ENCODE results near the gene NHLRC1. TPM values are rescaled to one million over a fixed set of nuclear protein-coding genes. Genes with fewer than 3 reads are reported as not detected.

The NHLRC1 gene
- total and polyA plus RNA-seq, 9 of the 15 experiments (the other 6 are each of a cell fraction or from before 2014, with no cell fraction given) = not detected

DNA sequence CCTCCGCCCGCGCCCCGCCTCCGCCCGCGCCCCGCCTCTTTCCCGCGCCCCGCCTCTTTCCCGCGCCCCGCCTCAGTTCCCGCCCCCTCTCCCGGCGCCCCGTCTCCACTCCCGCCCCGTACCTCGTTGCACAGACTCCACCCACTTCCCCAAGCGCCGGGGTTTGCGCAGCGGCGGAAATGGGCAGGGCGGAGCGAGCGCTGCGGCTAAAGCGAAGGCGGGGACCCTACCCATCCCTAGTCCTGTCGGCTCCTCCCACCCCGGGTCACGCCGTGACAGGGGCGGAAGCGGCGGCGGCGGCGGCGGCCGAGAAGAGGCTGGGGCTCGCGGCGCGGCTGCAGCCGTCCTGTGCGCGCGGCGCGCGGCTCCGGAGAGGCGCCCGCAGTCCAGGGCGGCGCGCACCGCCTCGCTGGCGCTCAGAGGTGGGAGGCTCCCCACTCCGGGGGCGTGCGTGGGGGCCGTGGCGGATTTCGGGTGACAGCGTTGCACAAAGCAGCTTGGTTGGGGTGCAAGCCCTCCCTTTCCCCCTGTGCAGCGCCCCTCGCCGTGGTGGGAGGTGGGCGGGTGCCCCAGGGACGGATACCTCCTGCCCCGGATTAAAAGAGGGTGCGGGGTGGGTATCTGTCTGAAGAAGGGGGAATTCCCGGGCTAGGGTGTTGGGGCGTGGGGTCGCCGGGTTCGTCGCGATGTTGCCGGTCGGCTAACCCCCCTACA is 32.8 kb upstream of the NHLRC1 start, which contains the start of gene KDM1B (continued):
- no peak for TF ChIP-seq MGA (IDR thresholded peaks at IDR 0.05)
- no peak for TF ChIP-seq TAL1 (IDR thresholded peaks at IDR 0.05)
- TF ChIP-seq ZBED1 (IDR thresholded peaks at IDR 0.05) = no peak
- TF ChIP-seq, protein P1, sequence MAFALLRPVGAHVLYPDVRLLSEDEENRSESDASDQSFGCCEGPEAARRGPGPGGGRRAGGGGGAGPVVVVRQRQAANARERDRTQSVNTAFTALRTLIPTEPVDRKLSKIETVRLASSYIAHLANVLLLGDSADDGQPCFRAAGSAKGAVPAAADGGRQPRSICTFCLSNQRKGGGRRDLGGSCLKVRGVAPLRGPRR (CRISPR knock-in tag; IDR thresholded peaks at IDR 0.05) = no peak
- TF ChIP-seq ZNF24 (IDR thresholded peaks at IDR 0.05) = no peak
- TF ChIP-seq PTTG1 (tag; IDR thresholded peaks at IDR 0.05; ENCODE audit: low read depth) = no peak
- peak; percentile 92 for TF ChIP-seq HNRNPLL (IDR thresholded peaks at IDR 0.05; ENCODE audit: low read depth, low read length, poor library complexity, severe bottlenecking)
- TF ChIP-seq STAT5B (CRISPR knock-in tag; IDR thresholded peaks at IDR 0.05) = no peak
- no peak for TF ChIP-seq ZNF140 (CRISPR knock-in tag; IDR thresholded peaks at IDR 0.05)
- TF ChIP-seq, protein P2, sequence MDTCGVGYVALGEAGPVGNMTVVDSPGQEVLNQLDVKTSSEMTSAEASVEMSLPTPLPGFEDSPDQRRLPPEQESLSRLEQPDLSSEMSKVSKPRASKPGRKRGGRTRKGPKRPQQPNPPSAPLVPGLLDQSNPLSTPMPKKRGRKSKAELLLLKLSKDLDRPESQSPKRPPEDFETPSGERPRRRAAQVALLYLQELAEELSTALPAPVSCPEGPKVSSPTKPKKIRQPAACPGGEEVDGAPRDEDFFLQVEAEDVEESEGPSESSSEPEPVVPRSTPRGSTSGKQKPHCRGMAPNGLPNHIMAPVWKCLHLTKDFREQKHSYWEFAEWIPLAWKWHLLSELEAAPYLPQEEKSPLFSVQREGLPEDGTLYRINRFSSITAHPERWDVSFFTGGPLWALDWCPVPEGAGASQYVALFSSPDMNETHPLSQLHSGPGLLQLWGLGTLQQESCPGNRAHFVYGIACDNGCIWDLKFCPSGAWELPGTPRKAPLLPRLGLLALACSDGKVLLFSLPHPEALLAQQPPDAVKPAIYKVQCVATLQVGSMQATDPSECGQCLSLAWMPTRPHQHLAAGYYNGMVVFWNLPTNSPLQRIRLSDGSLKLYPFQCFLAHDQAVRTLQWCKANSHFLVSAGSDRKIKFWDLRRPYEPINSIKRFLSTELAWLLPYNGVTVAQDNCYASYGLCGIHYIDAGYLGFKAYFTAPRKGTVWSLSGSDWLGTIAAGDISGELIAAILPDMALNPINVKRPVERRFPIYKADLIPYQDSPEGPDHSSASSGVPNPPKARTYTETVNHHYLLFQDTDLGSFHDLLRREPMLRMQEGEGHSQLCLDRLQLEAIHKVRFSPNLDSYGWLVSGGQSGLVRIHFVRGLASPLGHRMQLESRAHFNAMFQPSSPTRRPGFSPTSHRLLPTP (IDR thresholded peaks at IDR 0.05; ENCODE audit: borderline replicate concordance, extremely low read depth, insufficient read length) = no peak
- no peak for TF ChIP-seq CBFA2T3 (IDR thresholded peaks at IDR 0.05)
- TF ChIP-seq STAT5A (IDR thresholded peaks at IDR 0.05; ENCODE audit: borderline replicate concordance, low read length) = no peak
- peak; percentile 99 for TF ChIP-seq CTBP1 (IDR thresholded peaks at IDR 0.05; ENCODE audit: borderline replicate concordance)
- TF ChIP-seq EZH2 (IDR thresholded peaks at IDR 0.05; ENCODE audit: borderline replicate concordance, low read depth, low read length) = no peak
- no peak for TF ChIP-seq ZFP36 (IDR thresholded peaks at IDR 0.05; ENCODE audit: low read depth, low read length, partially characterized antibody)

Data from K562 (cell line).